Gastrocnemius medialis (tissue), 4 donors: Measurements from ENCODE around the gene GUCY2C.

ENCODE experiments used
- CTCF ChIP-seq, 5 experiments: fragments of 450-650 bp in 3 of 5; fragments of 200-600 bp in 2 of 5; sonication (generic) in 2 of 5; IDR thresholded peaks in 4 of 5; conservative IDR thresholded peaks in 1 of 5; 1 replicate in 4 of 5; 2 replicates in 1 of 5; pipeline ENCODE4 v1.5.1; 2016 to 2019; ENCODE audit warnings: antibody characterized with exemption in 5 of 5, mild to moderate bottlenecking in 3 of 5, moderate library complexity in 3 of 5
- POLR2A ChIP-seq, 2 donors: fragments of 450-650 bp; IDR thresholded peaks; one replicate each; pipeline ENCODE4 v1.6.1; 2017; ENCODE audit warnings: antibody characterized with exemption in 2 of 2, mild to moderate bottlenecking in 2 of 2, moderate library complexity in 2 of 2

- TF ChIP-seq CTCF (IDR thresholded peaks at IDR 0.05 in 4 of 5, conservative IDR thresholded peaks at IDR 0.05 in 1 of 5), result peak; percentile 35 to 63 (median 54)
- no peak for TF ChIP-seq POLR2A (IDR thresholded peaks at IDR 0.05)
Measured at GRCh38 chr12:14664434-14665023, 31.9 kb downstream of the GUCY2C start.
